ENCODE measurements around the gene BCAS4. TPM values are rescaled to one million over a fixed set of nuclear protein-coding genes. Genes with fewer than 3 reads are reported as not detected.

The BCAS4 gene
- total RNA-seq, 4 donors from 2014 or later = 6.6 to 15.7 (median 13.1) TPM

GRCh38 chr20:50819349-50819748 lies 24.5 kb downstream of the BCAS4 start:
- Histone ChIP-seq H3K36me3 (no peaks in the 10 kb centered on the region), H3K4me3 (replicated peaks in 1 of 3) (no peak overlapping the region), H3K4me1 (peaks cover 13 to 26% of the 10 kb centered on the region in 2 donors), H3K27me3 (no peaks in the 10 kb centered on the region), H3K27ac (no peak overlapping the region), H3K9me3 (no peaks in the 10 kb centered on the region)
- TF ChIP-seq CTCF (IDR thresholded peaks at IDR 0.05) = no peak
- TF ChIP-seq POLR2A (IDR thresholded peaks at IDR 0.05) = no peak
- no peak for DNase-seq
- intact Hi-C loops (cut with DNase I) = loop anchor here (5.0 kb wide), 1 partner anchor 108 kb away; no protein-coding TSS in a partner anchor
- 97 to 99% methylated on average over 8 of the region's 8 CpGs for WGBS, 2 donors

- Histone ChIP-seq H3K4me1 (peaks cover 6 to 17% of the 10 kb centered on the region in 2 donors), H3K27me3 (no peaks in the 10 kb centered on the region), H3K36me3 (no peaks in the 10 kb centered on the region), H3K27ac (no peak overlapping the region), H3K4me3 (replicated peaks in 1 of 3) (no peak overlapping the region), H3K9me3 (no peaks in the 10 kb centered on the region)
- 87 to 89% methylated on average over 14 to 16 of the region's 16 CpGs for WGBS, 2 donors
- no peak for DNase-seq
- intact Hi-C loops (cut with DNase I) = no loop called here
- no peak for TF ChIP-seq CTCF (IDR thresholded peaks at IDR 0.05)
These were observed 25.8 kb downstream of the BCAS4 start for GRCh38 chr20:50820515-50821256.

- intact Hi-C loops (cut with DNase I) = no loop called here
- WGBS, 2 donors = 88 to 90% methylated on average over 8 of the region's 8 CpGs
- no peaks in the 10 kb centered on the region for H3K27me3 ChIP-seq
These were observed 26.5 kb downstream of the BCAS4 start for GRCh38 chr20:50821257-50821921.

GRCh38 chr20:50821994-50822393 lies 27.1 kb downstream of the BCAS4 start:
- H3K36me3 ChIP-seq = no peaks in the 10 kb centered on the region
- no peaks in the 10 kb centered on the region for H3K27me3 ChIP-seq
- H3K9me3 ChIP-seq = no peaks in the 10 kb centered on the region
- intact Hi-C loops (cut with DNase I) = no loop called here
- TF ChIP-seq POLR2A (IDR thresholded peaks at IDR 0.05) = no peak
- no peak for TF ChIP-seq CTCF (IDR thresholded peaks at IDR 0.05)
- DNase-seq = no peak
- H3K4me3 ChIP-seq (replicated peaks in 1 of 3) = no peak overlapping the region
- H3K4me1 ChIP-seq = peaks cover 0 to 10% of the 10 kb centered on the region in 2 donors
- no peak overlapping the region for H3K27ac ChIP-seq
- 86 to 93% methylated on average over 6 to 7 of the region's 7 CpGs for WGBS, 2 donors

More at GRCh38 chr20:50821257-50821921, 26.5 kb downstream of the BCAS4 start:
- Histone ChIP-seq H3K4me1 (peaks cover 0 to 11% of the 10 kb centered on the region in 2 donors), H3K27ac (no peak overlapping the region), H3K9me3 (no peaks in the 10 kb centered on the region), H3K4me3 (replicated peaks in 1 of 3) (no peak overlapping the region), H3K36me3 (no peaks in the 10 kb centered on the region)
- no peak for TF ChIP-seq CTCF (IDR thresholded peaks at IDR 0.05)
- DNase-seq = no peak

- intact Hi-C loops (cut with DNase I) = no loop called here
- Histone ChIP-seq H3K27me3 (no peaks in the 10 kb centered on the region), H3K36me3 (no peaks in the 10 kb centered on the region), H3K9me3 (no peaks in the 10 kb centered on the region), H3K4me3 (replicated peaks in 1 of 3) (no peak overlapping the region), H3K4me1 (peaks cover 0 to 6% of the 10 kb centered on the region in 2 donors), H3K27ac (no peak overlapping the region)
- no peak for DNase-seq
- TF ChIP-seq POLR2A (IDR thresholded peaks at IDR 0.05) (no peak), CTCF (IDR thresholded peaks at IDR 0.05) (no peak)
- 95 to 96% methylated on average over 6 of the region's 6 CpGs for WGBS, 2 donors
These were observed 28.5 kb downstream of the BCAS4 start for GRCh38 chr20:50823319-50823718.

Data from thyroid gland (tissue), 4 donors.